Ishikawa (cell line): ENCODE data around the gene CPT1C.

ENCODE experiments used
- CEBPB ChIP-seq: IDR thresholded peaks from 2 replicates; pipeline ENCODE4 v1.6.1; 2012
- CREB1 ChIP-seq: IDR thresholded peaks from 2 replicates; pipeline ENCODE4 v1.6.1; 2012; ENCODE audit warnings: low read depth
- EGR1 ChIP-seq: IDR thresholded peaks from 2 replicates; pipeline ENCODE4 v1.6.1; 2012
- EP300 ChIP-seq: IDR thresholded peaks from 2 replicates; pipeline ENCODE4 v1.6.1; 2012; ENCODE audit warnings: borderline replicate concordance
- FOXM1 ChIP-seq: IDR thresholded peaks from 2 replicates; pipeline ENCODE4 v1.6.1; 2012; ENCODE audit warnings: low read depth, borderline replicate concordance
- MAX ChIP-seq: IDR thresholded peaks from 2 replicates; pipeline ENCODE4 v1.6.1; 2012
- RAD21 ChIP-seq: IDR thresholded peaks from 2 replicates; pipeline ENCODE4 v1.6.1; 2012; ENCODE audit warnings: low read depth
- REST ChIP-seq: IDR thresholded peaks from 2 replicates; pipeline ENCODE4 v1.6.1; 2012; ENCODE audit warnings: low read depth, mild to moderate bottlenecking
- TAF1 ChIP-seq: IDR thresholded peaks from 2 replicates; pipeline ENCODE4 v1.6.1; 2012; ENCODE audit warnings: low read depth, mild to moderate bottlenecking
- TCF12 ChIP-seq: IDR thresholded peaks from 2 replicates; pipeline ENCODE4 v1.6.1; 2012; ENCODE audit warnings: low read depth
- TEAD4 ChIP-seq: IDR thresholded peaks from 2 replicates; pipeline ENCODE4 v1.6.1; 2012
- USF1 ChIP-seq: IDR thresholded peaks from 2 replicates; pipeline ENCODE4 v1.6.1; 2012
- YY1 ChIP-seq: IDR thresholded peaks from 2 replicates; pipeline ENCODE4 v1.6.1; 2012; ENCODE audit warnings: low read depth
- ZBTB7A ChIP-seq: IDR thresholded peaks from 2 replicates; pipeline ENCODE4 v1.6.1; 2012; ENCODE audit warnings: low read depth

The CPT1C gene

GRCh38 chr19:49704888-49705642 is 14.1 kb downstream of the CPT1C start:
- TF ChIP-seq TCF12: no peak
- TF ChIP-seq REST: no peak

GRCh38 chr19:49705919-49706318 is 15.0 kb downstream of the CPT1C start:
- no peak for TF ChIP-seq TEAD4
- no peak for TF ChIP-seq MAX
- no peak for TF ChIP-seq FOXM1
- TF ChIP-seq CREB1: no peak
- TF ChIP-seq RAD21: no peak
- no peak for TF ChIP-seq CEBPB
- no peak for TF ChIP-seq TAF1
- TF ChIP-seq ZBTB7A: no peak
- no peak for TF ChIP-seq TCF12

- TF ChIP-seq RAD21 (no peak), YY1 (peak; percentile 44; the same call in 1 of the 2 replicates), CEBPB (no peak)
Observed at GRCh38 chr19:49710372-49710951, 19.5 kb downstream of the CPT1C start.

GRCh38 chr19:49712397-49712859 is 21.5 kb downstream of the CPT1C start:
- no peak for TF ChIP-seq YY1
- TF ChIP-seq EP300: no peak
- TF ChIP-seq REST: no peak
- TF ChIP-seq CREB1: no peak
- TF ChIP-seq FOXM1: no peak
- TF ChIP-seq MAX: no peak
- TF ChIP-seq EGR1: no peak
- TF ChIP-seq ZBTB7A: no peak
- no peak for TF ChIP-seq CEBPB
- no peak for TF ChIP-seq TAF1
- TF ChIP-seq TEAD4: no peak
- TF ChIP-seq RAD21: no peak
- no peak for TF ChIP-seq TCF12
- no peak for TF ChIP-seq USF1

- TF ChIP-seq EP300: no peak
- TF ChIP-seq REST: no peak
- TF ChIP-seq RAD21: no peak
Observed at GRCh38 chr19:49713236-49713845, 22.4 kb downstream of the CPT1C start.

- no peak for TF ChIP-seq FOXM1
- no peak for TF ChIP-seq YY1
- no peak for TF ChIP-seq RAD21
Observed at GRCh38 chr19:49716154-49716553, 25.2 kb downstream of the CPT1C start.
